Fibroblast of skin of abdomen (primary cell): ENCODE results near the gene CYP4F22. TPM values are rescaled to one million over a fixed set of nuclear protein-coding genes. Genes with fewer than 3 reads are reported as not detected.
"Not testable (repeated sequence)": the region's sequence is repeated elsewhere in the genome, so short reads cannot be mapped to it uniquely, and the experiment has no call there.

ENCODE experiments used
- DNase-seq: peaks from one replicate; pipeline ENCODE4 v3.0.0-alpha.2; 2013
- polyA plus RNA-seq, 2 experiments: library from polyadenylated mRNA; unstranded; fragments of 120-200 nt; gene quantifications; one replicate each; pipeline ENCODE4 v1.2.1, GENCODE V29; 2013; ENCODE audit not compliant: insufficient read length in 2 of 2

The CYP4F22 gene
- not detected for polyA plus RNA-seq (2013, experiment 1 of 2; ENCODE audit: insufficient read length)
- not detected for polyA plus RNA-seq (2013, experiment 2 of 2; ENCODE audit: insufficient read length)

- no peak for DNase-seq
Observed at GRCh38 chr19:15508035-15508710, at the start of gene CYP4F22. CYP4F22 (plus strand) TSS chr19:15508525; CDS start chr19:15525337, 16,812 bp downstream.

DNA sequence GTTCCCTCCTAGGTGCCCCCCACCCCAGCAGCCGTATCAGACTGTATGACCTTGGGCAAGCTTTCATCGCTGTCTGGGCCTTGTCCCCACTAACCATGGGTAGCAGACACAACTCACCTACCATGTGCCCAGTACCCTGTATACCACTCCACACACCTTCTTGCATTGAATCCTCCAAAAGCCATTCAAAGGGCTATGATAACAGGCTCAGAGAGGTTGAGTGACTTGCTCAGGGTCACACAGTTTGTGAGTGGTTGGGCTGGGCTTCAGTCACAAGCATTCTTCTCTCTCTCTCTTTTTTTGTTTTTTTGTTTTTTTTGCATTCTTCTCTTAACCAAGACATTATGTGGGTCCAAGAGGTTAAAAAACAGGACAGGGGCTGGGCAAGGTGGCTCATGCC lies 46.6 kb upstream of the CYP4F22 start:
- DNase-seq, result no peak

DNA sequence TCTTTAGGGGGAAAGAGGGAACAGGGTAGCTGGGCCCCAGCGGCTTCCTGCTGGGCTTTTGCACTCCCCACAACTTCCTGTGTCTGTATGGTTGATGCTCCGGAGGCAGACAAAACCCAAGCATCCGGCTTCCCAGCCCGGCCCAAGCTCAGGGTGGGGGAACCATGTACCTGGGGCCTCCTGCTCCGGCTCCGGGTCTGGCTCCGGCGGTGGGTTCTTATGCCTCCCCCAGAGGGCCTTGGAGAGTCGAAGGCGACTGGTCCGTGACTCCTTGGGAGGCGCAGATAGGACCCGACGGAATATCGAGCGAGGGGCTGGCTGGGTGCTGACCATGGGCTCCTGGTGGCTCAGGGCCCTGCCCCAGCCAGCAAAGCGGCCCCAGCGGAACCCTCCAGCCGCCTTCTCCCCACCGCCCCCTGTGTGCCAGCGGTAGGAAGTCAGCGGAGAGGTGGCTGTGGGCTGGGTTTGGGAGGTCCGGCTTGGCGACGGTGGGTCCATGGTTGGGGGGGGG lies 44.4 kb upstream of the CYP4F22 start:
- no peak for DNase-seq

- DNase-seq, result no peak
Observed at GRCh38 chr19:15464394-15465385, 43.6 kb upstream of the CYP4F22 start, which contains the start of gene RASAL3. RASAL3 (minus strand) TSS chr19:15464544; CDS start chr19:15464358, 186 bp downstream.

DNA sequence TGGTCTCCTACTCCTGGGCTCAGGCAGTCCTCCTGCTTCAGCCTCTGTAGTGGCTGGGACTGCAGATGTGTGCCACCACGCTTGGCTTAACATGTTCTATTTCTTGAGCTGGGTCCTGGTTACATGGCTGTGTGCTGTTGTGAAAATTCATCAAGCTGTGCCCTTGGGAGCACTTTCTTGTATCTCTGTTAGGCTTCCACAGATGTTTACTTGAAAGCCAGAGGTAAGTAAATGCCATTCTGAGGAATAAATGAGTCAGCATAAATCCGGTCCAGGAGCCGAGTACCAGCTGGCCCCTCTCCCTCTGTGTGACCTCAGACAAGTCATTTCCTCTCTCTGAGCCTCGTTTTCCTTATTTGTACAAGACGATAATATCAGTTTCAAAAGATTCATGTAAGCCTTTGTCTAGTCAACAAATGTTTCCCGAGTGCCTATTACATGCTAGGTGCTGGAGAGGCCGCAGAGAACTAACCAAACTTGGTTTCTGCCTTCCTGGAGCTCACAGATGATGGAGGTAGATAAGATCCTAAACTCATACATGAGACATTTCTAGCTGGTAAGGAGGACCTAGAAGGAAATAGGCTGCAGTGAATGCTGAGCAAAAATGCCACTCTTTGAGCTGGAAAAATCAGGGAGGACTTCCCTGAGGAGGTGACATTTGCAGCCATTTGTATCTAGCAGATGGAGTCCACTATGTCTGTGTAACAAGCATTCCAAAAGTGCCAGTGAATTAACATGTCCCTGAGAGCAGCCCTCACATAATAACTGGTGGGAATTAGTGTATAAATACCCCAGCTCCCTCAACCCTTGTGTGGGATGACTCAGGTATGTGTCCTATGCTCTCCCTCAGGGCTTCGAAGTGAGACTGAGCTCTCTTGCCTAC lies 41.2 kb upstream of the CYP4F22 start:
- no peak for DNase-seq

GRCh38 chr19:15467734-15468214 lies 40.6 kb upstream of the CYP4F22 start:
- no peak for DNase-seq

- no peak for DNase-seq
Observed at GRCh38 chr19:15468675-15469512, 39.4 kb upstream of the CYP4F22 start.

DNA sequence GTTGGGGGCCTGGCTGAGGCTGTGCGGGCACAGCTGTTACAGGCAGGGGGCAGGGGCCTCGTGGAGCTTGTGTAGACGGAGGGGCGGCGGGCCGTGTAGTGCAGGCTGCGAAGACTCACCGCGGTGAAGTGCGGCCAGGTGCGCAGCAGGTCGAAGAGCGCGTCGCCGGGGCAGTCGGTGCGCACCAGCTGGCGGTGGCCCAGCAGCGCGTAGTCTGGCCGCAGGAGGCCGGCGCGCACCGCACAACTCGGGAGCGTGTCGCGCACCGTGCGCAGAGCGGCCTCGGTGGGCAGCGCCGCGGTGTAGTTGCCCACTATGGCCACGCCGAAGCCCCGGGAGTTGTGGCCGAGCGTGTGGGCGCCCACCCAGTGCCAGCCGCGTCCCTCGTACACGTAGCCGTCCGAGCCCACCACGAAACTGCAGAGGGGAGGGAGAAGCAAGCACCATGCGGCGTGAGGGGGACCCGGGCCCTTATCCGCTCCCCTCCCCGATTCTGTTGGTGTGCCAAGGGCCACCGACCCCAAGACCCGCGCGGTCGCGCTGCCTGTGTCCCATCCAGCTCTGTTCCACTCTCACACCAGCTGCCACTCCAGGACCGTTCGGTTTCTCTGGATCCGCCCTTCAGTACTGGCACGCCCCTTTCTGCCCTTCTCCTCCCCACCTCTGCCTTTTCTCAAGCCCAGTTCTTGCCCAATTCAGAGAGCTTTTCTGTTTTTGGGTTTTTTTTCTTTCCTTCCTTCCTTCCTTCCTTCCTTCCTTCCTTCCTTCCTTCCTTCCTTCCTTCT lies 38.6 kb upstream of the CYP4F22 start:
- DNase-seq, result no peak

DNA sequence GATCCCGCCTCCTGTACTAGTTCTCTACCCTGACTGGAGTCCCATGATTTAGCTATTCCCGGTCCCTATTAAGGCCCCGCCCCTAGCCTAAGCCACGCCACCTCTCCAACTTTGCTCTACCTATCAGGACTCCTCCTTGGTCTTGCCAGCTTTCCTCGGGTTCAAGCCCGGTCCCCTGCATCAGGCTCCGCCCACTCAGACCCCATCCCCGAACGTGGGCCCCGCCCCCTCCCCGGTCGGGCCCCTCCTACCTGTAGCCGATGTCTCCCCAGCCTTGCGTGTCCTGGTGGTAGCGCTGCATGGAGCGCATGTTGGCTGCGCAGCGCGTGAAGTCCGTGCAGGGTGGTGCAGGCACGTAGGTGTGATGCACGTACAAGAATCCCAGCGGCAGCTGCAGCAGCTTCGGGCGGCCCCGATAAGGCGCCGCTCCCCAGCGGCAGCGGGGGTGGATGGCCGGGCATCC lies 36.7 kb upstream of the CYP4F22 start:
- DNase-seq, result no peak

- DNase-seq, result not testable (repeated sequence)
Observed at GRCh38 chr19:15473821-15474220, 34.5 kb upstream of the CYP4F22 start.

DNA sequence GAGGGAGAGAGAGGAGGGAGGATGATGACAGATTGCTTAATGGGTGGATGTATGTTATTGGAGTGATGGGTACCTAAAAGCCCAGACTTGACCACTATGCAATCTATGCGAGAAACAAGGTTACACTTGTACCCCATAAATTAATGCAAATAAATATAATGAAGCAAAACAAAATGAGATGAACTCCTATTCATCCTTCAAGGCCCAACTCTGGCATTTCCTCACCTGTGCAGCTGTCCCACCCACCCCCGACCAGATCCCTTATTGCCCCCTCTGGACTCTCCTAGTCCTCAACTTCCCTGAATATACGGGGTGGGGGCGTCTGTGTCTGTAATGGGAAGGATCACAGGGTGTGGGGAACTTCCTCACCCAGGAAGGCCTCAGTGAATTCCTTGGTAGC lies 33.2 kb upstream of the CYP4F22 start:
- DNase-seq, result no peak

DNA sequence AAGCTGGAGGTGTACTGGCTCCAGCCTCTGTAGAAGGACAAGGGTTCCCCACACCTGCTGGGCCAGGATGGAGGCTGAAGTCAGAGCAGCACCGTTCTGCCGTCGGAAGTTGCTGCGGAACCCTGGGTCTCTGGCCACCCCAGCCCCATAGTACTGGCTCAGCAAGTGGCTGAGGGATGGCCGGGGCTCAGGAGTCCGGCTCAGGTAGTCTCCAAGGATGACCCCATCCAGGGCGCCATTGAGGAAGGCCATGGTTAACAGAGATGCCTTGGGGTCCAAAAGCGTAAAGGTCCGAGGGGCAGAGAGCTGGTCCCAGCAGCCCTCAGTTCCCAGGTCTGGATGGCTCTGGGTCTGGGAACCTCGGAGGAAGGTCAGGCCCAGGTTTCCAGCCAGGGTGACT lies 32.7 kb upstream of the CYP4F22 start:
- no peak for DNase-seq

GRCh38 chr19:15476325-15476724 lies 32.0 kb upstream of the CYP4F22 start:
- DNase-seq, result no peak

GRCh38 chr19:15479391-15480345 lies 28.7 kb upstream of the CYP4F22 start, which contains the start of gene PGLYRP2:
PGLYRP2 (minus strand) TSS chr19:15479501; CDS start chr19:15479371, 130 bp downstream.
- DNase-seq, result no peak

DNA sequence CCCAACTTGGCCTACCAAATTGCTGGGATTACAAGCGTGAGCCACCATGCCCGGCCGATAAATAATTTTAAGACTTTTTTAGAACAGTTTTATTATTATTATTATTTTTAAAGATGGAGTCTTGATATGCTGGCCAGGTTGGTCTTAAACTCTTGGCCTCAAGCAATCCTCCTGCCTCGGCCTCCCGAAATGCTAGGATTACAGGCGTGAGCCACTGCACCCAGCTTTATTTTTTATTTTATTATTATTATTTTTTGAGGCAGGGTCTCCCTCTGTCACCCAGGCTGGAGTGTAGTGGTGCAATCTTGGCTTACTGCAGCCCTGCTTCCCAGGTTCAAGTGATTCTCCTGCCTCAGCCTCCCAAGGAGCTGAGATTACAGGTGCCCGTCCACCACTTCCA lies 27.3 kb upstream of the CYP4F22 start:
- not testable (repeated sequence) for DNase-seq

- DNase-seq, result not testable (repeated sequence)
Observed at GRCh38 chr19:15485768-15486167, 22.6 kb upstream of the CYP4F22 start.

GRCh38 chr19:15487038-15487437 lies 21.3 kb upstream of the CYP4F22 start:
- DNase-seq, result no peak

GRCh38 chr19:15488489-15489226 lies 19.7 kb upstream of the CYP4F22 start:
- no peak for DNase-seq
